Measurements from ENCODE around the gene TGFBR3. TPM values are rescaled to one million over a fixed set of nuclear protein-coding genes. Genes with fewer than 3 reads are reported as not detected.

TGFBR3 gene
- total and polyA plus RNA-seq, 9 of the 15 experiments (the other 6 are each of a cell fraction or from before 2014, with no cell fraction given), result 3.6 to 32.4 (median 15.6) TPM

DNA sequence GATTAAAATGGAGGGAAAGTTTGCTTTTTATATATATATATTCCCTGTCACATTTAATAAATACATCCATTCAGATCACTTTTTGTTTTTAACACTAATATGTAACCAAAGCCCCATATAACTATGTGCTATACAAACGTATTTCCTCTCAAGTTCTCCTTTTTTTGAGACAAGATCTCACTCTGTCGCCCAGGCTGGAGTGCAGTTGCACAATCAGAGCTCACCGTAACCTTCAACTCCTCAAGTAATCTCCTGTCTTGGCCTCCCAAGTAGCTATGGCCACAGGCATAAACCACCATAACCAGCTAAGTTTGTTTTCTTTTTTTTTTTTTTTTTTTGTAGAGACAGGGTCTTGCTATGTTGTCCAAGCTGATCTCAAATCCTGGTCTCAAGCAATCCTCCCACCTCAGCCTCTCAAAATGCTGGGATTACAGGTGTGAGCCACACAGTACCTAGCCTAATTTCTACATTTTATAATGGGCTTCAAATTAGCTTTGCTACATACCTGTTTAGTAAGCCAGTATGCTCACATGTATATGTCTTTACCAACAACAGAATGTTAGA, 120.0 kb downstream of the TGFBR3 start (continued):
- TF ChIP-seq, protein P1, sequence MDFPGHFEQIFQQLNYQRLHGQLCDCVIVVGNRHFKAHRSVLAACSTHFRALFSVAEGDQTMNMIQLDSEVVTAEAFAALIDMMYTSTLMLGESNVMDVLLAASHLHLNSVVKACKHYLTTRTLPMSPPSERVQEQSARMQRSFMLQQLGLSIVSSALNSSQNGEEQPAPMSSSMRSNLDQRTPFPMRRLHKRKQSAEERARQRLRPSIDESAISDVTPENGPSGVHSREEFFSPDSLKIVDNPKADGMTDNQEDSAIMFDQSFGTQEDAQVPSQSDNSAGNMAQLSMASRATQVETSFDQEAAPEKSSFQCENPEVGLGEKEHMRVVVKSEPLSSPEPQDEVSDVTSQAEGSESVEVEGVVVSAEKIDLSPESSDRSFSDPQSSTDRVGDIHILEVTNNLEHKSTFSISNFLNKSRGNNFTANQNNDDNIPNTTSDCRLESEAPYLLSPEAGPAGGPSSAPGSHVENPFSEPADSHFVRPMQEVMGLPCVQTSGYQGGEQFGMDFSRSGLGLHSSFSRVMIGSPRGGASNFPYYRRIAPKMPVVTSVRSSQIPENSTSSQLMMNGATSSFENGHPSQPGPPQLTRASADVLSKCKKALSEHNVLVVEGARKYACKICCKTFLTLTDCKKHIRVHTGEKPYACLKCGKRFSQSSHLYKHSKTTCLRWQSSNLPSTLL (IDR thresholded peaks at IDR 0.05), result no peak
- TF ChIP-seq KAT2B (IDR thresholded peaks at IDR 0.05; ENCODE audit: low read depth, low read length) (no peak), OTX1 (CRISPR knock-in tag; IDR thresholded peaks at IDR 0.05) (no peak), MTA1 (IDR thresholded peaks at IDR 0.05; ENCODE audit: borderline replicate concordance) (no peak), BDP1 (IDR thresholded peaks at IDR 0.05; ENCODE audit: insufficient read depth, insufficient read length) (no peak), POLR2AphosphoS5 (IDR thresholded peaks at IDR 0.05; ENCODE audit: control insufficient read depth, insufficient read depth, low read depth, low read length) (no peak), ZNF764 (CRISPR knock-in tag; IDR thresholded peaks at IDR 0.05; ENCODE audit: low read depth) (no peak), ZNF583 (CRISPR knock-in tag; IDR thresholded peaks at IDR 0.05) (no peak), MEF2D (tag; conservative IDR thresholded peaks at IDR 0.05; ENCODE audit: low read depth) (no peak), ZNF143 (CRISPR knock-in tag; IDR thresholded peaks at IDR 0.05) (no peak), ZNF24 (IDR thresholded peaks at IDR 0.05) (no peak), NFIX (CRISPR knock-in tag; IDR thresholded peaks at IDR 0.05; ENCODE audit: low read depth) (no peak), KLF16 (IDR thresholded peaks at IDR 0.05) (no peak), HSF4 (CRISPR knock-in tag; IDR thresholded peaks at IDR 0.05; ENCODE audit: borderline replicate concordance) (no peak), BACH1 (tag; IDR thresholded peaks at IDR 0.05) (no peak), SIRT6 (IDR thresholded peaks at IDR 0.05; ENCODE audit: low read depth, low read length) (no peak), ZNF175 (CRISPR knock-in tag; IDR thresholded peaks at IDR 0.05; ENCODE audit: low read depth) (no peak), HDAC2 (IDR thresholded peaks at IDR 0.05) (0 out of 2 replicates have a peak, but pooled peaks have one; percentile 16), ZNF184 (CRISPR knock-in tag; IDR thresholded peaks at IDR 0.05) (no peak), CXXC5 (CRISPR knock-in tag; IDR thresholded peaks at IDR 0.05) (0 out of 2 replicates have a peak, but pooled peaks have one; percentile 22), ZNF696 (CRISPR knock-in tag; conservative IDR thresholded peaks at IDR 0.05) (no peak), ZBTB26 (CRISPR knock-in tag; IDR thresholded peaks at IDR 0.05) (no peak), MAX (CRISPR knock-in tag; IDR thresholded peaks at IDR 0.05) (no peak), ZKSCAN8 (CRISPR knock-in tag; IDR thresholded peaks at IDR 0.05) (no peak), ZNF57 (CRISPR knock-in tag; IDR thresholded peaks at IDR 0.05) (no peak)
- TF ChIP-seq, protein P2, sequence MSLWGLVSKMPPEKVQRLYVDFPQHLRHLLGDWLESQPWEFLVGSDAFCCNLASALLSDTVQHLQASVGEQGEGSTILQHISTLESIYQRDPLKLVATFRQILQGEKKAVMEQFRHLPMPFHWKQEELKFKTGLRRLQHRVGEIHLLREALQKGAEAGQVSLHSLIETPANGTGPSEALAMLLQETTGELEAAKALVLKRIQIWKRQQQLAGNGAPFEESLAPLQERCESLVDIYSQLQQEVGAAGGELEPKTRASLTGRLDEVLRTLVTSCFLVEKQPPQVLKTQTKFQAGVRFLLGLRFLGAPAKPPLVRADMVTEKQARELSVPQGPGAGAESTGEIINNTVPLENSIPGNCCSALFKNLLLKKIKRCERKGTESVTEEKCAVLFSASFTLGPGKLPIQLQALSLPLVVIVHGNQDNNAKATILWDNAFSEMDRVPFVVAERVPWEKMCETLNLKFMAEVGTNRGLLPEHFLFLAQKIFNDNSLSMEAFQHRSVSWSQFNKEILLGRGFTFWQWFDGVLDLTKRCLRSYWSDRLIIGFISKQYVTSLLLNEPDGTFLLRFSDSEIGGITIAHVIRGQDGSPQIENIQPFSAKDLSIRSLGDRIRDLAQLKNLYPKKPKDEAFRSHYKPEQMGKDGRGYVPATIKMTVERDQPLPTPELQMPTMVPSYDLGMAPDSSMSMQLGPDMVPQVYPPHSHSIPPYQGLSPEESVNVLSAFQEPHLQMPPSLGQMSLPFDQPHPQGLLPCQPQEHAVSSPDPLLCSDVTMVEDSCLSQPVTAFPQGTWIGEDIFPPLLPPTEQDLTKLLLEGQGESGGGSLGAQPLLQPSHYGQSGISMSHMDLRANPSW (CRISPR knock-in tag; IDR thresholded peaks at IDR 0.05), result no peak
